HG03039 (cell line): ENCODE results near the gene RFX4.
"Not testable (repeated sequence)": the region's sequence is repeated elsewhere in the genome, so short reads cannot be mapped to it uniquely, and the experiment has no call there.

ENCODE experiments used
- ATAC-seq: cut with Tn5 transposase; IDR thresholded peaks from one replicate; pipeline ENCODE4 v1.9.1; 2021; ENCODE audit warnings: mild to moderate bottlenecking, moderate library complexity; ENCODE audit not compliant: unreplicated experiment

The RFX4 gene

GRCh38 chr12:106590601-106591000 lies 7.8 kb downstream of the RFX4 start:
- ATAC-seq = no peak

- ATAC-seq = no peak
These were observed 11.6 kb downstream of the RFX4 start for GRCh38 chr12:106594447-106594846.

GRCh38 chr12:106595268-106595667 lies 12.5 kb downstream of the RFX4 start:
- ATAC-seq = no peak

- ATAC-seq = no peak
These were observed 15.2 kb downstream of the RFX4 start for GRCh38 chr12:106598003-106598402.

GRCh38 chr12:106599302-106599701 lies 16.5 kb downstream of the RFX4 start:
- no peak for ATAC-seq

- ATAC-seq = no peak
These were observed 17.7 kb downstream of the RFX4 start for GRCh38 chr12:106600503-106600902.

- ATAC-seq = no peak
These were observed 18.2 kb downstream of the RFX4 start for GRCh38 chr12:106601031-106601430.

- ATAC-seq = no peak
These were observed 18.7 kb downstream of the RFX4 start for GRCh38 chr12:106601496-106601895.

- no peak for ATAC-seq
These were observed 19.3 kb downstream of the RFX4 start for GRCh38 chr12:106602076-106602475.

- ATAC-seq = no peak
These were observed 22.4 kb downstream of the RFX4 start for GRCh38 chr12:106605254-106605653.

GRCh38 chr12:106620588-106620987 lies 37.8 kb downstream of the RFX4 start:
- ATAC-seq = not testable (repeated sequence)

GRCh38 chr12:106625976-106626375 lies 43.2 kb downstream of the RFX4 start:
- ATAC-seq = no peak

- no peak for ATAC-seq
These were observed 47.2 kb downstream of the RFX4 start for GRCh38 chr12:106629797-106630659.

- no peak for ATAC-seq
These were observed 48.3 kb downstream of the RFX4 start for GRCh38 chr12:106631150-106631549.

- no peak for ATAC-seq
These were observed 49.0 kb downstream of the RFX4 start for GRCh38 chr12:106631797-106632196.

GRCh38 chr12:106632797-106633450 lies 50.1 kb downstream of the RFX4 start:
- ATAC-seq = no peak

GRCh38 chr12:106633451-106633823 lies 50.6 kb downstream of the RFX4 start:
- ATAC-seq = no peak

GRCh38 chr12:106634206-106634605 lies 51.4 kb downstream of the RFX4 start:
- ATAC-seq = no peak

- no peak for ATAC-seq
These were observed 60.2 kb downstream of the RFX4 start for GRCh38 chr12:106643000-106643399.

GRCh38 chr12:106644335-106645073 lies 61.7 kb downstream of the RFX4 start:
- ATAC-seq = no peak

- ATAC-seq = no peak
These were observed 62.2 kb downstream of the RFX4 start for GRCh38 chr12:106645074-106645421.
